ENCODE measurements around the gene CCL13. TPM values are rescaled to one million over a fixed set of nuclear protein-coding genes. Genes with fewer than 3 reads are reported as not detected.

The CCL13 gene
- total RNA-seq, 2 donors from 2014 or later, result 3.1 to 5.0 TPM

DNA sequence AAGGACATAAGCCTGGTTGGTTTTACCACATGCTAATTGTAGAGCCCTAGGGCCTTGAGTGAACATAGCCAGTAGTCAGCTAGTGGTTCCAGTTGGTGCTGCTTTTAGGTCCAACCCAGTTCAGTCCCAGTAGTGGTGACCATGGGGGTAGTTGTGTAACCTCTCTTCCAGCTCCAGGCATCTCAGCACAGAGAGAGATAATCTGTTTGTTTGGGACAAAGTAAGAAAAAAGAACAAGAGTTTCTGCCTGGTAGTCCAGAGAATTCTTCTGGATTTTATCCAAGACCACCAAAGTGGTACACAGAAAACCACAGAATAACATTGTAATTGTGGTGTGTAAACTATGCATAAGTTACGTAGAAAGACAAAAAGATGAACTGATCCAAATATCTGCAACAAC, 5.2 kb upstream of the CCL13 start:
- Histone ChIP-seq H3K27me3 (replicated peaks; ENCODE audit: insufficient read depth) (no peaks in the 10 kb centered on the region), H3K36me3 (no peaks in the 10 kb centered on the region), H3K4me1 (ENCODE audit: control insufficient read depth in 1 of 2, low read depth in 2 of 2) (peaks cover 11 to 16% of the 10 kb centered on the region in 2 donors), H3K4me3 (no peak overlapping the region), H3K27ac (no peak overlapping the region), H3K9me3 (no peaks in the 10 kb centered on the region)
- DNase-seq (ENCODE audit: low spot score) (no peak), ATAC-seq (ENCODE audit: insufficient number of reproducible peaks, low FRiP score, low read depth) (no peak)
- TF ChIP-seq, protein P1, sequence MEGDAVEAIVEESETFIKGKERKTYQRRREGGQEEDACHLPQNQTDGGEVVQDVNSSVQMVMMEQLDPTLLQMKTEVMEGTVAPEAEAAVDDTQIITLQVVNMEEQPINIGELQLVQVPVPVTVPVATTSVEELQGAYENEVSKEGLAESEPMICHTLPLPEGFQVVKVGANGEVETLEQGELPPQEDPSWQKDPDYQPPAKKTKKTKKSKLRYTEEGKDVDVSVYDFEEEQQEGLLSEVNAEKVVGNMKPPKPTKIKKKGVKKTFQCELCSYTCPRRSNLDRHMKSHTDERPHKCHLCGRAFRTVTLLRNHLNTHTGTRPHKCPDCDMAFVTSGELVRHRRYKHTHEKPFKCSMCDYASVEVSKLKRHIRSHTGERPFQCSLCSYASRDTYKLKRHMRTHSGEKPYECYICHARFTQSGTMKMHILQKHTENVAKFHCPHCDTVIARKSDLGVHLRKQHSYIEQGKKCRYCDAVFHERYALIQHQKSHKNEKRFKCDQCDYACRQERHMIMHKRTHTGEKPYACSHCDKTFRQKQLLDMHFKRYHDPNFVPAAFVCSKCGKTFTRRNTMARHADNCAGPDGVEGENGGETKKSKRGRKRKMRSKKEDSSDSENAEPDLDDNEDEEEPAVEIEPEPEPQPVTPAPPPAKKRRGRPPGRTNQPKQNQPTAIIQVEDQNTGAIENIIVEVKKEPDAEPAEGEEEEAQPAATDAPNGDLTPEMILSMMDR (IDR thresholded peaks at IDR 0.05), result no peak

DNA sequence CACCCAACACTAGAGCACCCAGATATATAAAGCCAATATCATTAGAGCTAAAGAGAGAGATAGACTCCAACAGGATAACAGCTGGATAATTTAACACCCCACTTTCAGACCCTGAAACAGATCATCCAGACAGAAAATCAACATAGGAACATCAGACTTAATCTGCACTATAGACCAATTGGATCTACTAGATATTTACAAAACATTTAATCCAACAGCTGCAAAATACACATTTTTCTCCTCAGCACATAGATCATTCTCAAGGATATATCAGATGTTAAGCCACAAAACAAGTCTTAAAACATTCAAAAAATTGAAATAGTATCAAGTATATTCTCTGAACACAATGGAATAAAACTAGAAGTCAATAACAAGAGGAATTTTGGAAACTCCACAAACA, 4.1 kb upstream of the CCL13 start:
- DNase-seq (ENCODE audit: low spot score) (no peak), ATAC-seq (ENCODE audit: insufficient number of reproducible peaks, low FRiP score, low read depth) (no peak)
- H3K36me3 ChIP-seq, result no peaks in the 10 kb centered on the region
- no peaks in the 10 kb centered on the region for H3K9me3 ChIP-seq
- H3K4me1 ChIP-seq (ENCODE audit: control insufficient read depth in 1 of 2, low read depth in 2 of 2), result peaks cover 11 to 16% of the 10 kb centered on the region in 2 donors
- H3K27ac ChIP-seq, result no peak overlapping the region
- no peak overlapping the region for H3K4me3 ChIP-seq
- TF ChIP-seq, protein P1 (IDR thresholded peaks at IDR 0.05), result no peak
- no peaks in the 10 kb centered on the region for H3K27me3 ChIP-seq (replicated peaks; ENCODE audit: insufficient read depth)

DNA sequence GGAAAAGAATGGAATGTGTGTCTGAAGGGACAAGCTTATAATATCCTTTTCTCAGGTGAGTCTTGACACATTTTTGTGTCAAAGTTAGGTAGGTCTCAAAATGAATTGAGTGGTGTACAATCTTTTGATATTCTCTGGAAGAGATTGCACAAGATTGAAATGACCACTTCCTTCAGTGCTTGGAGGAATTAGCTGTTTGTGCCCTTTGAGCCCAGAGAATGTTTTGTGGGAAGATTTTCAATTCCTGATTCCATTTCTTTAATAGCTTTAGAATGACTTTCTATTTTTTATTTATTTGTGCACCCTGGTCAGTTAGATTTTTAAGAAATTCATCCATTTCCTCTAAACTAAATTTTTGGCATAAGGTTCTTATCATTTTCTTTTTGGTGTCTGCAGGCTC, 1.6 kb upstream of the CCL13 start:
- peaks cover 11 to 12% of the 10 kb centered on the region in 2 donors for H3K4me1 ChIP-seq (ENCODE audit: control insufficient read depth in 1 of 2, low read depth in 2 of 2)
- DNase-seq (ENCODE audit: low spot score), result no peak
- no peaks in the 10 kb centered on the region for H3K9me3 ChIP-seq
- H3K36me3 ChIP-seq, result no peaks in the 10 kb centered on the region
- no peak for ATAC-seq (ENCODE audit: insufficient number of reproducible peaks, low FRiP score, low read depth)
- no peak overlapping the region for H3K27ac ChIP-seq
- TF ChIP-seq, protein P1 (IDR thresholded peaks at IDR 0.05), result no peak
- no peak overlapping the region for H3K4me3 ChIP-seq
- H3K27me3 ChIP-seq (replicated peaks; ENCODE audit: insufficient read depth), result no peaks in the 10 kb centered on the region

DNA sequence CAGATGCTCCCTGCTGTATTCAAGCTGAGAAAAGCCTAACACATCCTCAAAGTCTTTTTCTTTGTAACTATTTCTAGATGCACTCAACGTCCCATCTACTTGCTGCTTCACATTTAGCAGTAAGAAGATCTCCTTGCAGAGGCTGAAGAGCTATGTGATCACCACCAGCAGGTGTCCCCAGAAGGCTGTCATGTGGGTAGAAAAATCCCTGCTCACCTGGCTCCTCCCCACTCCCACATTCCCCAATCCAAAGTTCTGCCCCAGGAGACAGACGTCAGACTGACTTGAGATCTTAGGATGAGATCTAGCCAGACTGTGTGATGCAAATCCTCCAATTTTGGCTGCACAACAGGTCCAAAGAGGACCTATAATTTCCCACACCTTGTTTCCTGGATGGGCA, 1.1 kb downstream of the CCL13 start:
- ATAC-seq (ENCODE audit: insufficient number of reproducible peaks, low FRiP score, low read depth) (no peak), DNase-seq (ENCODE audit: low spot score) (no peak)
- Histone ChIP-seq H3K36me3 (no peaks in the 10 kb centered on the region), H3K27ac (no peak overlapping the region), H3K4me1 (ENCODE audit: control insufficient read depth in 1 of 2, low read depth in 2 of 2) (peaks cover 0 to 3% of the 10 kb centered on the region in 2 donors), H3K4me3 (no peak overlapping the region), H3K27me3 (replicated peaks; ENCODE audit: insufficient read depth) (no peaks in the 10 kb centered on the region), H3K9me3 (no peaks in the 10 kb centered on the region)
- TF ChIP-seq, protein P1 (IDR thresholded peaks at IDR 0.05), result no peak

DNA sequence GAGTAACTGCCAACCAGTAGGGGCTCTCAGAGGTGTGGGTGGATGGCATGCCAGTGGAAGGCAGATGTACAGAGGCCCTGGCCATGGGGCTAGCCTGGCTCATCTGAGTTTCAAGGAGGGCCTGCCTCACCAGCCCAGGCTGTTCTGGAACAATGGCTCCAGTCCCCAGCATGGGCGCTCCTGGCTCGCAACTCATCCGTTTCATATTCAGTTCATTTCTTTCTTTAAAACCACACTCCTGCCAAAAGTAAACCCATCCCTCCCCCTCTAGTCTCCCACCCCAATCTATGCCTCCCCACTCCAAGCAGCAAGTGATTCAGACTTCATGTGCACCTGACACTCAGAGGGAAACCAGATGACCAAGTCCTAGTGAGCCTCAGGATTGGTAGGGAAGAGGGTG, 2.4 kb downstream of the CCL13 start:
- TF ChIP-seq, protein P1 (IDR thresholded peaks at IDR 0.05), result no peak
- H3K4me1 ChIP-seq (ENCODE audit: control insufficient read depth in 1 of 2, low read depth in 2 of 2), result peaks cover 0 to 3% of the 10 kb centered on the region in 2 donors
- ATAC-seq (ENCODE audit: insufficient number of reproducible peaks, low FRiP score, low read depth), result no peak
- no peaks in the 10 kb centered on the region for H3K9me3 ChIP-seq
- H3K4me3 ChIP-seq, result no peak overlapping the region
- no peak for DNase-seq (ENCODE audit: low spot score)
- no peaks in the 10 kb centered on the region for H3K36me3 ChIP-seq
- no peak overlapping the region for H3K27ac ChIP-seq
- H3K27me3 ChIP-seq (replicated peaks; ENCODE audit: insufficient read depth), result no peaks in the 10 kb centered on the region

All from thoracic aorta (tissue), 2 donors.